HFFc6 (cell line): ENCODE measurements around the gene VIPR2. TPM values are rescaled to one million over a fixed set of nuclear protein-coding genes. Genes with fewer than 3 reads are reported as not detected.
A peak's percentile ranks its signal among the peaks of the same experiment; 100 is the strongest.

Experiments
- DNase-seq: peaks from one replicate; pipeline ENCODE4 v3.0.0-alpha.2; 2018
- H3K27ac Mint-ChIP-seq: 2 replicates; pipeline ENCODE4 v1.8.0; 2020; ENCODE audit warnings: mild to moderate bottlenecking, mixed read lengths
- H3K27me3 Mint-ChIP-seq: 2 replicates; pipeline ENCODE4 v1.8.0; 2021; ENCODE audit warnings: mild to moderate bottlenecking, moderate library complexity, mixed read lengths; ENCODE audit not compliant: insufficient read depth
- H3K36me3 Mint-ChIP-seq: 2 replicates; pipeline ENCODE4 v1.8.0; 2021; ENCODE audit warnings: low read depth, mixed read lengths
- H3K4me1 Mint-ChIP-seq: 2 replicates; pipeline ENCODE4 v1.8.0; 2020; ENCODE audit warnings: low read depth, mixed read lengths
- H3K4me3 Mint-ChIP-seq: 2 replicates; pipeline ENCODE4 v1.8.0; 2020; ENCODE audit warnings: mild to moderate bottlenecking, moderate library complexity, mixed read lengths
- H3K9me3 Mint-ChIP-seq: 2 replicates; pipeline ENCODE4 v1.8.0; 2020; ENCODE audit warnings: mild to moderate bottlenecking, mixed read lengths
- total RNA-seq, 6 experiments: library from RNA; stranded (reverse); fragmentation: NEBNext Ultra II Directional; extraction: Animal tissue kit (Norgen Biotek cat#: 25700); gene quantifications; 2 replicates in 1 of 6; 3 replicates in 5 of 6; pipeline ENCODE4 v1.2.3, GENCODE V29; 2021
- TF ChIP-seq, protein P1 (sequence below): fragments of 200-600 bp; sonication (generic); IDR thresholded peaks from 2 replicates; pipeline ENCODE4 v1.5.0; 2021; ENCODE audit warnings: antibody characterized with exemption, mild to moderate bottlenecking

VIPR2 gene
- total RNA-seq, 6 experiments from 2014 or later: not detected

DNA sequence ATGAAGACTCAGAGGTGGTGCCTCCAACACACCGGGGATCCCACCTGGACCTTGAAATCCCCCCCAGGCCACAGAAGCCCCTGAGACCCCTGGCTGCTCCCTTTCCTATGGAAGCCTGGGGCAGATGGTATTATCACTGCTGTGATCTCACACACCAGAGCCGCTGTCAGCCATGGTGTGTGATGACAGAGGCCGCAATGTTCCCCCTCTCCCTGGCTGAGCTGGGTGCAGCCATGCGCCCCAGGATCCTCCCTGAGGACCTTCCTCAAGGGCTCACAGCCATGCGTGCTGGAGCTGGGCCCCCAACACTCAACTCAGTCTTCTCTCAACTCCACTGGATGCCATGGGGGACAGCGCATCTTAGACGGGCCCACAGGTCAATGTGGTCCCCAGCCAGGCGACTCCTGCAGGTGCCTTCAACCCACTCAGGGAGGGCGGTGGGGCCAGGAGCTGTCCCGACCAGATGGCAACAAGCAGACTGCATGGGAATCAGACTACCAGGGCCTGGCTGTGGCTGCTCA is 44.9 kb downstream of the VIPR2 start:
- Mint-ChIP-seq H3K9me3 (peaks cover 63% of the 10 kb centered on the region), H3K36me3 (peaks cover 13% of the 10 kb centered on the region), H3K27ac (no peak overlapping the region), H3K4me3 (no peak overlapping the region; the same call in 1 of the 2 replicates), H3K4me1 (no peaks in the 10 kb centered on the region), H3K27me3 (peaks cover 2% of the 10 kb centered on the region)
- no peak for DNase-seq
- TF ChIP-seq, protein P1, sequence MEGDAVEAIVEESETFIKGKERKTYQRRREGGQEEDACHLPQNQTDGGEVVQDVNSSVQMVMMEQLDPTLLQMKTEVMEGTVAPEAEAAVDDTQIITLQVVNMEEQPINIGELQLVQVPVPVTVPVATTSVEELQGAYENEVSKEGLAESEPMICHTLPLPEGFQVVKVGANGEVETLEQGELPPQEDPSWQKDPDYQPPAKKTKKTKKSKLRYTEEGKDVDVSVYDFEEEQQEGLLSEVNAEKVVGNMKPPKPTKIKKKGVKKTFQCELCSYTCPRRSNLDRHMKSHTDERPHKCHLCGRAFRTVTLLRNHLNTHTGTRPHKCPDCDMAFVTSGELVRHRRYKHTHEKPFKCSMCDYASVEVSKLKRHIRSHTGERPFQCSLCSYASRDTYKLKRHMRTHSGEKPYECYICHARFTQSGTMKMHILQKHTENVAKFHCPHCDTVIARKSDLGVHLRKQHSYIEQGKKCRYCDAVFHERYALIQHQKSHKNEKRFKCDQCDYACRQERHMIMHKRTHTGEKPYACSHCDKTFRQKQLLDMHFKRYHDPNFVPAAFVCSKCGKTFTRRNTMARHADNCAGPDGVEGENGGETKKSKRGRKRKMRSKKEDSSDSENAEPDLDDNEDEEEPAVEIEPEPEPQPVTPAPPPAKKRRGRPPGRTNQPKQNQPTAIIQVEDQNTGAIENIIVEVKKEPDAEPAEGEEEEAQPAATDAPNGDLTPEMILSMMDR: no peak

DNA sequence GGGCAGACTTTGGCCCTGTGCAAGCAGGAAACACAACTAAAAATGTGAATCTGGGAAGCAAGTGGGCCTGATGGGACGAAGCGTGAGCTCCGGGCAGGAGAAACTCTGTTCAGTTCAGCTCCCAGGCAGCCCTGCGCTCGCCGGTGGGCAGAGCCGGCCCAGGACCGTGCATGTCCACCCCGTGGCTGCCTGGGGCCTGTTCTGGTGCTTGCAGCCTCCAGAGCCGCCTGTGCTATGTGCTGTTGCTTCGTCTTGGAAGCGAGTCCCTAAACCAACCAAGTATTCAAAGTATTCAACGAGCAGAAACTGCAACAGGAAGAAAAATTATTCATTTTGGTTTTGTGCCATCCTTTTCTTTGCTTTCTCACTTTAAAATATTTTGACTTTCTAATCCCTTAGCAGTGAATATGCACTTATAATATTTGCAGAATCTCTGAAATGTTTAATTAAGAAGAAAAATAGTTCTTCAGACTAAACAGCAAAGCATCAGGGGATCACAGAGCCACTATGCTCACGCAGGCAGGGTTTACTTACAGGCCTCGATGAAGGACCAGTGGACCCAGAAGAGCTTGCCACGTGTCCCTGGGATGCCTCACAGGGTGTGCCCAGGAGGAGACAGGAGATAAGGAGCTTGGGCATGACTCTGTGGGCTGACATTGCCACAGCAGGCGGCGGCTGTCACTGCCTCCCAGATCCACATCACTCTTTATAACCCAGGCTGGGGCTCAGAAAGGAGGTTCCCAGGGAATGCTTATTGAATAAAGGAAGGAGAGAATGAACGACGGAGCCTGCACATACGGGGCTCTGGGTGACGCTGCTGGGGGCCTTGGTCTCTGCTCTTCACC is 45.6 kb downstream of the VIPR2 start:
- H3K36me3 Mint-ChIP-seq: peaks cover 13% of the 10 kb centered on the region
- H3K27ac Mint-ChIP-seq: no peak overlapping the region
- H3K4me1 Mint-ChIP-seq: no peaks in the 10 kb centered on the region
- TF ChIP-seq, protein P1: no peak
- H3K4me3 Mint-ChIP-seq: no peak overlapping the region
- peak; percentile 24 for DNase-seq
- peaks cover 2% of the 10 kb centered on the region for H3K27me3 Mint-ChIP-seq
- H3K9me3 Mint-ChIP-seq: peaks cover 70% of the 10 kb centered on the region

DNA sequence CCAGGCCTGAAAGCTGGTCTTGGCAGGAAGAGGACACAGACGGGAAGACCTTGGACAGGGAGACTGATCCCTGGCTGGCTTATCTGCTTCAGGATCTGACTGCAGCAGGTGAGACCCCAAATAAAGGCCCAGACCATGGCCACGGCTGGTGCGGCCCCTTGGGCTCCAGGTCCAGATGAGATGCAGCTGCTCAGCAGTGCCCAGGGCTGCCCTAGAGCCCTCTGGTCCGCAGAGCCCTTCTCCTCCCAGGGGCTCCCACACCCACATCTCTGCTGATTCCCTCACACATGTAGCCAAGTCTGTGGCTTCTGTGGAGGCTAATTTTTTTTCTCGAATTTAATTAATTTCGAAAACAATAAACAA is 46.3 kb downstream of the VIPR2 start:
- Mint-ChIP-seq H3K9me3 (peaks cover 68% of the 10 kb centered on the region), H3K27me3 (no peaks in the 10 kb centered on the region; the same call in 1 of the 2 replicates), H3K4me1 (no peaks in the 10 kb centered on the region), H3K27ac (no peak overlapping the region), H3K36me3 (peaks cover 13% of the 10 kb centered on the region), H3K4me3 (no peak overlapping the region)
- TF ChIP-seq, protein P1: no peak
- no peak for DNase-seq

DNA sequence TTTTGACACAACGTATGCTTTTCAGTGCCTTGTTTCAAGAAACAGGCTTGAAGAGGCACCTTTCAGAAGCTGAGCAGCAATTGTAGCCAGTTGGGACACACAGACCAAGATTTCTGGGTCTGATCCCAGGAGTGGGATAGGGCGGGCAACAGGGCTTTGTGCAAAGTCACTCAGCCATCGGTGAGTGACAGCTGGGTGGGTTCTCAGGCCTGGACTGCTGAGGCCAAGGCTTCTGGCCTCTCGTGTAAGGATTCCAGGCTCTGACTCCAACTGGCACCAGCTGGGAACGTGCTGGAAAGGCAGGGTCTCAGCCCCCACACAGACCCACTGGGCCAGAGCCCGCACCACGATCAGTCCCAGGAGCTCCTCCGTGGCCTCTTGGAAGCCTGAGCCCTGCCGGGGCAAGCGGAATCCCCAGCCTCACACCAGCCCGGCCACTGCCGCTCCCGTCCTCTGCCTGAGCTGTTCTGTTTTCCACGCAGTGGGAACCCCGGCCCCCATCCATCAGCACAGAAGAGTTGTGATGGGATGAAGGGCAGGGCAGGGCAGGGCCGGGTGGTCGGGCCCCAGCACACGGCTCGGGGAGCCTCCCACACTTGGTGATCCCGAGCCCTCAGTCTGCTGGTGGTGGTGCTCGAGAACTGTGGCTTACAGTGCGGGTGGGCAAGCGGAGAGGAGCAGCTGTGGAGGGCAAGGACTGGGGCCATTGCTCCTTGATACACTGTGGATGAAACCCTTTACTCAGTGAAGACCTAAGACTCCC is 46.8 kb downstream of the VIPR2 start:
- no peak overlapping the region for H3K4me3 Mint-ChIP-seq
- DNase-seq: no peak
- H3K36me3 Mint-ChIP-seq: peaks cover 13% of the 10 kb centered on the region
- H3K27ac Mint-ChIP-seq: no peak overlapping the region
- peaks cover 68% of the 10 kb centered on the region for H3K9me3 Mint-ChIP-seq
- no peaks in the 10 kb centered on the region for H3K4me1 Mint-ChIP-seq
- no peaks in the 10 kb centered on the region; the same call in 1 of the 2 replicates for H3K27me3 Mint-ChIP-seq
- TF ChIP-seq, protein P1: no peak

DNA sequence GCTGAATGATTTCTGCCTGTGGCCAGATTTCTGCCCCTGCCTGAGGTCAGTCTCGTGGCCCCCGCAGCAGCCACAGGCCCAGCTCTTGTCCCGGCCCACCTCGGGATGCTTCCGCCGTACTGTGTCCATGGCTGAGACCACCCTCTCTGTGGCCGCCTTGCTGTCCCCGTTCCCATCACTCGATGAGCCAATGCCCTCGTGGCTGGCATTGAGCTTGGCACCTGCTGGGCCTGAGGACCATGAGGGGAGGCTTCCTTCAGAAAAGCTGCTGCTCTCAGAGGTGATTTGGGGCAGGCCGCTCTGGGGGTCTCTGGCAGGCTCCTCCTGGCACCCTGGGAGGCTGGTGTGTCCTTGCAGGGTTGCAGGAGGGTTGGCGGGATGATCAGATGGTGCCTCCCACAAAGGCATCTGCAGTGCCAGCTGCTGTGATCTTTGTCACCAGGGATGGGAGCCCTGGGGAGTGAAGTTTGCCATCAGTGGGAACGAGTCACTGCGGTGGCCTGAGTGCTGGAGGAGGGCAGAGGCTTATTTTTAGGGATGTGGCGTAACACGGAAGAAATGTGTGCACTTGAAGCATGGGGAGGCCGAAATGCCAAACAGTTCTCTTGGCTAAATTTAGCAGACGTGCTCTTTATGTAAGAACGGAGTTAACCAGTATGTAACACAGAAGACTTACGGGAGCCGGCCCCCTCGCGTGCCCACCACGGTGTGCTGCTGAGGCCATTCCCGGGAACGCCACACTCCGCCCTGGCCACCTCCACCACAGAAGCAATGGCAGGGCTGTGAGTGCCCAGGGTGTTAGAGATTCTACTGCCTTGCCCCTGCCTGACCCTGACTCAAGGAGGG is 47.7 kb downstream of the VIPR2 start:
- Mint-ChIP-seq H3K9me3 (peaks cover 62% of the 10 kb centered on the region), H3K27ac (no peak overlapping the region), H3K36me3 (peaks cover 8% of the 10 kb centered on the region), H3K27me3 (no peaks in the 10 kb centered on the region; the same call in 1 of the 2 replicates), H3K4me1 (no peaks in the 10 kb centered on the region), H3K4me3 (no peak overlapping the region)
- DNase-seq: no peak
- TF ChIP-seq, protein P1: no peak
